ENCODE data around the gene NCS1. TPM values are rescaled to one million over a fixed set of nuclear protein-coding genes. Genes with fewer than 3 reads are reported as not detected.

The NCS1 gene
- total RNA-seq, 1 experiment from 2014 or later = 68.7 TPM

DNA sequence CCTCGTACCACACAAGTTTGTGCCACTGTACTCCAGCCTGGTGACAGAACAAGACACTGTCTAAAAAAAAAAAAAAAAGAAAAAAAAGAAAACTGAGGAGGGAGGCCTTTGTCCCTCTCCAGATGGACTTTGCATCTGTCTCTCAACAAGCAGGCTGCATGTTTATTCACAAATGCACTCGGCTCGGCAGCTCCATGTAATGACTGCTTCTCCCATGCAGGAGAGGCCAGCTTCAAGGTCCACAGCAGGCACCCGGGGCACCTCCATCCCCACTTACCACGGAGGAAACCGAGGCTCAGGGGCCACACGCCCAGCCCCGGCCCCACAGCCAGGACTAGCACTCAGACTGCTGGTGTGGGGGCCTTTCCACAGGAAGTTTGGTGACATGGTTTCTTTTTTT lies 13.1 kb upstream of the NCS1 start:
- RAD21 ChIA-PET (ENCODE audit: low non-redundant PET in 1 of 2, low total read pairs in 2 of 2, uncharacterized antibody in 2 of 2, unreplicated experiment in 2 of 2) = no interaction called here
- Histone ChIP-seq H3K79me2 (ENCODE audit: insufficient read depth, low read length) (no peaks in the 10 kb centered on the region), H3K4me2 (ENCODE audit: low read length) (no peak overlapping the region), H3K4me1 (ENCODE audit: control insufficient read depth in 1 of 2, insufficient read depth in 2 of 2, low read length in 2 of 2) (peaks cover 0 to 4% of the 10 kb centered on the region in 2 experiments; a peak in 1 of 4 replicates), H3K4me3 (replicated peaks in 1 of 2; ENCODE audit: low read depth in 1 of 2, low read length in 2 of 2) (no peak overlapping the region), H3K36me3 (ENCODE audit: control insufficient read depth in 1 of 2, insufficient read depth in 2 of 2, low read length in 2 of 2) (no peaks in the 10 kb centered on the region), H4K20me1 (ENCODE audit: insufficient read depth) (no peaks in the 10 kb centered on the region), H3K9me3 (ENCODE audit: control insufficient read depth in 1 of 2, insufficient read depth in 1 of 2, low read depth in 1 of 2, low read length in 2 of 2) (no peaks in the 10 kb centered on the region), H3K27ac (ENCODE audit: low read depth, low read length) (no peak overlapping the region), H2AFZ (ENCODE audit: low read depth, low read length, poor library complexity, severe bottlenecking) (no peak overlapping the region), H3K27me3 (ENCODE audit: insufficient read depth, low read length) (no peaks in the 10 kb centered on the region), H3K9me2 (ENCODE audit: insufficient read depth) (no peaks in the 10 kb centered on the region), H3K9ac (ENCODE audit: low read length) (no peak overlapping the region)
- DNase-seq (ENCODE audit: low read depth, low spot score) (no peak), ATAC-seq (no peak)
- CTCF ChIA-PET = no interaction called here
- no TSS peak for BruUV-seq (replicated peaks)
- POLR2A ChIA-PET = no interaction called here
- TF ChIP-seq RAD21 (IDR thresholded peaks at IDR 0.05; ENCODE audit: low read depth) (no peak), ZNF274 (IDR thresholded peaks at IDR 0.05; ENCODE audit: low read depth, low read length) (no peak), ZFX (IDR thresholded peaks at IDR 0.05) (no peak), FOSL1 (IDR thresholded peaks at IDR 0.05; ENCODE audit: low read depth) (no peak)
- TF ChIP-seq, protein P1, sequence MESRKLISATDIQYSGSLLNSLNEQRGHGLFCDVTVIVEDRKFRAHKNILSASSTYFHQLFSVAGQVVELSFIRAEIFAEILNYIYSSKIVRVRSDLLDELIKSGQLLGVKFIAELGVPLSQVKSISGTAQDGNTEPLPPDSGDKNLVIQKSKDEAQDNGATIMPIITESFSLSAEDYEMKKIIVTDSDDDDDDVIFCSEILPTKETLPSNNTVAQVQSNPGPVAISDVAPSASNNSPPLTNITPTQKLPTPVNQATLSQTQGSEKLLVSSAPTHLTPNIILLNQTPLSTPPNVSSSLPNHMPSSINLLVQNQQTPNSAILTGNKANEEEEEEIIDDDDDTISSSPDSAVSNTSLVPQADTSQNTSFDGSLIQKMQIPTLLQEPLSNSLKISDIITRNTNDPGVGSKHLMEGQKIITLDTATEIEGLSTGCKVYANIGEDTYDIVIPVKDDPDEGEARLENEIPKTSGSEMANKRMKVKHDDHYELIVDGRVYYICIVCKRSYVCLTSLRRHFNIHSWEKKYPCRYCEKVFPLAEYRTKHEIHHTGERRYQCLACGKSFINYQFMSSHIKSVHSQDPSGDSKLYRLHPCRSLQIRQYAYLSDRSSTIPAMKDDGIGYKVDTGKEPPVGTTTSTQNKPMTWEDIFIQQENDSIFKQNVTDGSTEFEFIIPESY (IDR thresholded peaks at IDR 0.05; ENCODE audit: extremely low read depth, insufficient replicate concordance, low read length) = no peak
- intact Hi-C loops (cut with micrococcal nuclease) = no loop called here

DNA sequence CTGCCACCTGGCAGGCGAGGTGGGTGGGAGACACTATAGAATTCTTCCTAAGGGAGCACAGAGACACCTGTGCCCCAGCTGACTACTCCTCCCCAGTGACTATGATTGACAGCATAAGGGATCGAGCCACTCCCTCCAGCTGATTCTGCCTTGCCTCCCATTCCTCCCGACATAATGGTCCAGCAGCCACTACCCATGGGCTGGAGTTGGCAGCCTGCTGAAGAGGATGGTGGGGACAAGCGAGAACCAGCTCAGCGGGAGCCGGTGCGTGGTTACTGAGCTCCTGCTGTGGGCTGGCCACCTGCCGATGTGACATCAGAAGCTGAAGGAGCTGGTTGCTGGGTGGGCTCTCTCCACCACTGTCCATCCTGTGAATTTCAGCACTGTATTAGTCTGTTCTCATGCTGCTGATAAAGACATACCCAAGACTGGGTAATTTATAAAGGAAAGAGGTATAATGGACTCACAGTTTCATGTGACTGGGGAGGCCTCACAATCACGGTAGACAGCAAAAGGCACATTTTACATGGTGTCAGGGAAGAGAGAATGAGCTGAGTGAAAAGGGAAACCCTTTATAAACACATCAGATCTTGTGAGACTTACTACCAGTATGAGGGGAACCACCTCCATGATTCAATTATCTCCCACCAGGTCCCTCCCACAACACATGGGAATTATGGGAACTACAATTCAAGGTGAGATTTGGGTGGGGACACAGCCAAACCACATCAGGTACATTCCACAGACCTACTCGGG lies 12.1 kb upstream of the NCS1 start:
- no peak overlapping the region for H3K27ac ChIP-seq (ENCODE audit: low read depth, low read length)
- H2AFZ ChIP-seq (ENCODE audit: low read depth, low read length, poor library complexity, severe bottlenecking) = no peak overlapping the region
- no peak overlapping the region for H3K4me3 ChIP-seq (replicated peaks in 1 of 2; ENCODE audit: low read depth in 1 of 2, low read length in 2 of 2)
- no peaks in the 10 kb centered on the region for H4K20me1 ChIP-seq (ENCODE audit: insufficient read depth)
- ChIA-PET RAD21 (ENCODE audit: low non-redundant PET in 1 of 2, low total read pairs in 2 of 2, uncharacterized antibody in 2 of 2, unreplicated experiment in 2 of 2) (no interaction called here), CTCF (no interaction called here), POLR2A (no interaction called here)
- no peaks in the 10 kb centered on the region for H3K36me3 ChIP-seq (ENCODE audit: control insufficient read depth in 1 of 2, insufficient read depth in 2 of 2, low read length in 2 of 2)
- no peaks in the 10 kb centered on the region for H3K79me2 ChIP-seq (ENCODE audit: insufficient read depth, low read length)
- DNase-seq (ENCODE audit: low read depth, low spot score) = no peak
- peaks cover 0 to 4% of the 10 kb centered on the region in 2 experiments; a peak in 1 of 4 replicates for H3K4me1 ChIP-seq (ENCODE audit: control insufficient read depth in 1 of 2, insufficient read depth in 2 of 2, low read length in 2 of 2)
- intact Hi-C loops (cut with micrococcal nuclease) = no loop called here
- no peaks in the 10 kb centered on the region for H3K9me3 ChIP-seq (ENCODE audit: control insufficient read depth in 1 of 2, insufficient read depth in 1 of 2, low read depth in 1 of 2, low read length in 2 of 2)
- BruUV-seq (replicated peaks) = no TSS peak
- H3K9ac ChIP-seq (ENCODE audit: low read length) = no peak overlapping the region
- H3K4me2 ChIP-seq (ENCODE audit: low read length) = no peak overlapping the region
- no peaks in the 10 kb centered on the region for H3K9me2 ChIP-seq (ENCODE audit: insufficient read depth)
- no peaks in the 10 kb centered on the region for H3K27me3 ChIP-seq (ENCODE audit: insufficient read depth, low read length)
- no peak for ATAC-seq
- TF ChIP-seq POLR2A (IDR thresholded peaks at IDR 0.05; ENCODE audit: borderline replicate concordance, extremely low read depth, insufficient read depth, insufficient read length) (no peak), ZNF274 (IDR thresholded peaks at IDR 0.05; ENCODE audit: low read depth, low read length) (no peak), EGR1 (IDR thresholded peaks at IDR 0.05; ENCODE audit: low read depth) (no peak), ZFX (IDR thresholded peaks at IDR 0.05) (no peak), SP1 (IDR thresholded peaks at IDR 0.05; ENCODE audit: low read depth) (no peak), EZH2phosphoT487 (IDR thresholded peaks at IDR 0.05; ENCODE audit: borderline replicate concordance) (no peak), JUND (IDR thresholded peaks at IDR 0.05) (no peak), ELF1 (IDR thresholded peaks at IDR 0.05; ENCODE audit: borderline replicate concordance, low read depth) (no peak), TCF7L2 (IDR thresholded peaks at IDR 0.05; ENCODE audit: borderline replicate concordance, extremely low read depth, insufficient read depth, insufficient read length) (no peak), FOSL1 (IDR thresholded peaks at IDR 0.05; ENCODE audit: low read depth) (no peak), CEBPB (IDR thresholded peaks at IDR 0.05; ENCODE audit: low read depth) (no peak)
- TF ChIP-seq, protein P1 (IDR thresholded peaks at IDR 0.05; ENCODE audit: extremely low read depth, insufficient replicate concordance, low read length) = no peak
